ENCODE data around the gene GRK3. TPM values are rescaled to one million over a fixed set of nuclear protein-coding genes. Genes with fewer than 3 reads are reported as not detected.

GRK3 gene
- total and polyA plus RNA-seq, 2 of the 4 experiments (the other 2 are of a cell fraction) = 0.58 to 1.6 TPM

- H3K9ac ChIP-seq (ENCODE audit: low read depth, low read length) = no peak overlapping the region
- in situ Hi-C loops (cut with MboI; ENCODE audit: low sequenced_read_pairs) = no loop called here
Observed at GRCh38 chr22:25628494-25628893, 64.0 kb downstream of the GRK3 start.

More at GRCh38 chr22:25628494-25628893, 64.0 kb downstream of the GRK3 start:
- Histone ChIP-seq H3K27me3 (ENCODE audit: control insufficient read depth, insufficient read depth, low read length) (no peaks in the 10 kb centered on the region; the same call in 1 of the 2 replicates), H3K27ac (ENCODE audit: insufficient read depth, low read length) (no peak overlapping the region), H2BK5ac (ENCODE audit: low read depth, low read length, poor library complexity, severe bottlenecking) (no peak overlapping the region), H2AK5ac (ENCODE audit: low read depth, low read length) (no peak overlapping the region), H3K18ac (ENCODE audit: low read depth, low read length) (no peak overlapping the region), H3K4ac (ENCODE audit: low read depth, low read length) (no peak overlapping the region), H3K36me3 (ENCODE audit: control insufficient read depth, insufficient read depth, low read length) (no peaks in the 10 kb centered on the region), H2BK15ac (ENCODE audit: low read depth, low read length) (no peak overlapping the region), H3K56ac (ENCODE audit: extremely low read depth, insufficient read depth, low read length) (no peak overlapping the region), H2AFZ (replicated peaks; ENCODE audit: low read length, poor library complexity) (no peak overlapping the region), H3K4me1 (ENCODE audit: control insufficient read depth, insufficient read depth, low read length) (no peaks in the 10 kb centered on the region), H3K9me3 (ENCODE audit: control insufficient read depth, insufficient read depth, low read length) (no peaks in the 10 kb centered on the region), H4K20me1 (ENCODE audit: insufficient read depth, low read length) (no peaks in the 10 kb centered on the region), H3K14ac (replicated peaks; ENCODE audit: low read depth, low read length) (no peak overlapping the region), H4K5ac (ENCODE audit: low read depth, low read length) (no peak overlapping the region), H2BK20ac (ENCODE audit: low read depth, low read length) (no peak overlapping the region), H4K8ac (ENCODE audit: low read depth in 2 of 2, low read length in 2 of 2) (no peak overlapping the region), H3K79me1 (ENCODE audit: low read depth in 1 of 2, low read length in 2 of 2) (no peaks in the 10 kb centered on the region; a peak in 1 of 4 replicates), H3K4me3 (ENCODE audit: insufficient read depth, low read depth, low read length) (no peak overlapping the region), H2AK9ac (replicated peaks; ENCODE audit: low read depth, low read length, poor library complexity) (no peak overlapping the region), H3K23ac (ENCODE audit: low read depth, low read length) (no peak overlapping the region), H4K91ac (ENCODE audit: insufficient read depth, low read depth, low read length) (no peak overlapping the region), H3K9me1 (ENCODE audit: insufficient read depth, low read length) (no peaks in the 10 kb centered on the region; the same call in 1 of the 2 replicates), H2BK120ac (ENCODE audit: low read depth, low read length) (no peak overlapping the region), H3K4me2 (ENCODE audit: low read depth, low read length) (no peak overlapping the region)
- ATAC-seq (ENCODE audit: low read depth) (no peak), DNase-seq (no peak)
- ChIA-PET POLR2A (ENCODE audit: unreplicated experiment) (no interaction called here), CTCF (no interaction called here)
- WGBS, 2 experiments (ENCODE audit: extremely low coverage in 2 of 2, insufficient read length in 1 of 2) = 40% methylated on average over 1 of the region's 3 CpGs; no CpG with 5 or more reads in 1 of the 2 experiments
- no TSS peak for BruUV-seq (replicated peaks)
- TF ChIP-seq FOS (IDR thresholded peaks at IDR 0.05; ENCODE audit: low read depth, low read length) (no peak), RAD21 (IDR thresholded peaks at IDR 0.05; ENCODE audit: low read length) (no peak), RCOR1 (IDR thresholded peaks at IDR 0.05; ENCODE audit: insufficient replicate concordance, low read length) (no peak), CHD1 (IDR thresholded peaks at IDR 0.05; ENCODE audit: low read depth, low read length) (no peak), SMC3 (IDR thresholded peaks at IDR 0.05; ENCODE audit: low read depth, low read length) (no peak), ELK1 (IDR thresholded peaks at IDR 0.05; ENCODE audit: borderline replicate concordance, low read depth, low read length) (no peak), CEBPB (IDR thresholded peaks at IDR 0.05; ENCODE audit: low read depth, low read length) (no peak), MAFK (IDR thresholded peaks at IDR 0.05; ENCODE audit: low read depth, low read length) (no peak), USF2 (IDR thresholded peaks at IDR 0.05; ENCODE audit: low read depth, low read length) (no peak)
- dilution Hi-C loops (cut with HindIII; ENCODE audit: low sequenced_read_pairs, unreplicated experiment) (no loop called here), intact Hi-C loops (cut with micrococcal nuclease) (no loop called here)

Data from IMR-90 (cell line).